CD4-positive, alpha-beta T cell treated with Interleukin-6 at 100 ng/mL for 8 hours (primary cell): ENCODE results near the gene OR8H2.
"Not testable (repeated sequence)": the region's sequence is repeated elsewhere in the genome, so short reads cannot be mapped to it uniquely, and the experiment has no call there.

Experiments used
- DNase-seq: peaks from one replicate; pipeline ENCODE4 v3.0.0-alpha.2; 2020; ENCODE audit warnings: mixed read lengths, low spot score

The OR8H2 gene, protein sequence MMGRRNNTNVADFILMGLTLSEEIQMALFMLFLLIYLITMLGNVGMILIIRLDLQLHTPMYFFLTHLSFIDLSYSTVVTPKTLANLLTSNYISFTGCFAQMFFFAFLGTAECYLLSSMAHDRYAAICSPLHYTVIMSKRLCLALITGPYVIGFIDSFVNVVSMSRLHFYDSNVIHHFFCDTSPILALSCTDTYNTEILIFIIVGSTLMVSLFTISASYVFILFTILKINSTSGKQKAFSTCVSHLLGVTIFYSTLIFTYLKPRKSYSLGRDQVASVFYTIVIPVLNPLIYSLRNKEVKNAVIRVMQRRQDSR

DNA sequence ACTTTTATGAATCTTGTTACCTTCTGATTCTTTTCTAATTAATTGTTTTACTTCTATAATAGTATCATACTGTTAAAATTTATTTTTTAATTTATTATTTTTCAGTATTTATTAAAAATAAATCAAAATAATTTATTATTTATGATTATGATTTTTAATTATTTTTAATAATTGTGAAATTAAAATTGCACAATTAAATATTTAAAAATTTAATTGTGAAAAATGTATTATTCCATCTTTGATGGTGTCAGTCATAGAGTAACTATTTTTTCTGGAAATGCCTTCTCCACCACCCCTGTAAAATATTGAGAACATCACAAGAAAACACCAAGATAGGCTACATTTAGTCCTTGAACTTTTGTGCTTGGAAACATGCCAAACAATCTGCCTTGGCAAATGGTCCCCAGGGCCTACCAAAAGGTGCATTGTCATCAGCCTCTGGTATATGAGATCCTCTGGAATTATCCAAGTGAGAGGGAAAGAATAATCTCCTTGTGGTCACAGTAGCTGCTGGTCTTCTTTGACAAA lies at the start of gene OR8H2:
OR8H2 (plus strand) TSS at position 478 of the 528 bp plus-strand sequence. CDS start 1,356 bp downstream, outside the sequence.
- no peak for DNase-seq

DNA sequence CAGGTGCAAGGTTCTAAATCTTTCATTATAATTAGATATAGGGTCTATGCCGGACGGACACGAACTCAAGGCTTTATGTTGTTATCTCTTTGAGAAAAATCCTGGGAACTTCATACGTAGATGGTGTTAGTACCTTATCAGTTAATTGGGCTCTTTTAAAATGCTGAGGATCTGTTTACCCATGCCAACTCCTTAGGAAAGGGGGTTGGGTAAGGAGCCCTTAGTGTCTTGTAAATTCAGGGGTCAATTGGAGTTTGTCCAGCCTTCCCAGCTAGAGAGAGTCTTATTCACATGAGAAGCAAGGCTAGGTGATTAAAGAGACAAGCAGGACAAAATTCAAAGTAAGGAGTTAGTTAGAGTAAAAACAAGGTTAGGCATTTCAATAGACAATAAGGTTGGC lies 47.1 kb upstream of the OR8H2 start:
- not testable (repeated sequence) for DNase-seq

DNA sequence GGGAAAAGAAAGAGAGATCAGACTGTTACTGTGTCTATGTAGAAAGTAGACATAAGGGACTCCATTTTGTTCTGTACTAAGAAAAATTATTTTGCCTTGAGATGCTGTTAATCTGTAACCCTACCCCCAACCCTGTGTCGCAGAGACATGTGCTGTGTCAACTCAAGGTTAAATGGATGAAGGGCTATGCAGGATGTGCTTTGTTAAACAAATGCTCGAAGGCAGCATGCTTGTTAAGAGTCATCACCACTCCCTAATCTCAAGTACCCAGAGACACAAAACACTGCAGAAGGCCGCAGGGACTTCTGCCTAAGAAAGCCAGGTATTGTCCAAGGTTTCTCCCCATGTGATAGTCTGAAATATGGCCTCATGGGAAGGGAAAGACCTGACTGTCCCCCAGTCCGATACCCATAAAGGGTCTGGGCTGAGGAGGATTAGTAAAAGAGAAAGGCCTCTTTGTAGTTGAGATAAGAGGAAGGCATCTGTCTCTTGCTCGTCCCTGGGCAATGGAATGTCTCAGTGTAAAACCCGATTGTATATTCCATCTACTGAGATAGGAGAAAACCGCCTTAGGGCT lies 45.7 kb upstream of the OR8H2 start:
- not testable (repeated sequence) for DNase-seq

DNA sequence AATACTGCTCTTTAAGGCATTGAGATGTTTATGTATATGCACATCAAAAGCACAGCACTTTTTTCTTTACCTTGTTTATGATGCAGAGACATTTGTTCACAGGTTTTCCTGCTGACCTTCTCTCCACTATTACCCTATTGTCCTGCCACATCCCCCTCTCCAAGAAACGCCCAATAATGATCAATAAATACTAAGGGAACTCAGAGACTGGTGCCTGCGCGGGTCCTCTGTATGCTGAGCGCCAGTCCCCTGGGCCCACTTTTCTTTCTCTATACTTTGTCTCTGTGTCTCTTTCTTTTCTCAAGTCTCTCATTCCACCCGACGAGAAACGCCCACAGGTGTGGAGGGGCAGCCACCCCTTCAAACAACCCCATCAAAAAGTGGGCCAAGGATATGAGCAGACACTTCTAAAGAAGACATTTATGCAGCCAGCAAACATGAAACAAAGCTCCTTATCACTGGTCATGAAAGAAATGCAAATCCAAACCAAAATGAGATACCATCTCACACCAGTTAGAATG lies 45.2 kb upstream of the OR8H2 start:
- DNase-seq: not testable (repeated sequence)

DNA sequence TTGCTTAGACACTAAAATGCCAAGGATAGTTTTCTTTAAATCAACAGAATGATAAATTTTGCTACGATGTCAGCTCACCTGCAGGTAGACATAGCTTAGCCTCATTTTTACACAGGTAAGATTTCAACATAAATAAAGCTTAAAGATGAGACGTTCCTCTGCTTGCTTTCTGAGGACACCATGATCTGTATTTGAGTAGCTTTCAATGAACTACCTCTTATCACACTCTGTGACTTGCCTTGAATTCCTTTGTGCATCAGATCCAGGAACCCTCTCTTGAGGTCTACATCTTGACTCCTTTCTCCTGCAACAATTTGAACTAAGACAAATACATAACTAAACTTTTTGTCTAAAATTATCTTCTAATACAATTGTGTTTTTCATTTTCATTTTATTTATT lies 36.5 kb upstream of the OR8H2 start:
- DNase-seq: no peak

DNA sequence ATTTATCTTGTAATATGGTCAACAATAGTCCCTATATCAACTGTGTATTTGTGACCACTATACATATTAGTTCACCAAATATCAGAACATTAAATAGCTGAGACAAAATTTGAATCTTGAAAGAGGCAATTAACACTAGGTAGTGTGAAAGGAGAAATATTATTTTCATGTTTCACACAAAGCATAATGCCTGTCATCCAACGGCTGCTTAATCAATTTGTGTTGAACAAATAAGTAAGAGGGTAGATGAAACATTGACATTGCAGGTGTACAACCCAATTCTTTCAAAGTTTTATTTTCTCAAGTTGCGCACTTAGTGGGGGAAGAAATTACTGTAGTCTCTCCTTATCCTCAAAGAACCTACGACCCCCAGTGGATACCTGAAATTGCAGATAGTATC lies 13.8 kb upstream of the OR8H2 start:
- no peak for DNase-seq

DNA sequence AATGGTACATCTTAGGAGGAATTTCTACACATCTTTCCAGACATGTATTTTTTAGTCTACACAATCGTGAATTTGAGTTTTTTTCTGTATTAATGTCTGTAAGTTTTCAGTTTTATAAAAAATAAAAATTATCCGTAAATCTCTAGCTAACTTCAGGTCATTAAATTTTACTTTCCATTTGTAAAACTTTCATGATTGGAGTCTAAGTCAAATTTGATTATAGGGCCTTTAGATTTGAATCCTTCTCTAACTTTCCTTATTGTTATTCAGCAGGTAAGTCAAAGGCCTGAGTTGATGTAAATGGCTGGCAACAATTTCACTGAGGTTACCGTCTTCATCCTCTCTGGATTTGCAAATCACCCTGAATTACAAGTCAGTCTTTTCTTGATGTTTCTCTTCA lies 10.5 kb upstream of the OR8H2 start, which contains the start of gene OR8I2:
OR8I2 (plus strand) TSS at position 301 of the 400 bp plus-strand sequence; CDS start at position 301, 0 bp downstream.
- DNase-seq: no peak

DNA sequence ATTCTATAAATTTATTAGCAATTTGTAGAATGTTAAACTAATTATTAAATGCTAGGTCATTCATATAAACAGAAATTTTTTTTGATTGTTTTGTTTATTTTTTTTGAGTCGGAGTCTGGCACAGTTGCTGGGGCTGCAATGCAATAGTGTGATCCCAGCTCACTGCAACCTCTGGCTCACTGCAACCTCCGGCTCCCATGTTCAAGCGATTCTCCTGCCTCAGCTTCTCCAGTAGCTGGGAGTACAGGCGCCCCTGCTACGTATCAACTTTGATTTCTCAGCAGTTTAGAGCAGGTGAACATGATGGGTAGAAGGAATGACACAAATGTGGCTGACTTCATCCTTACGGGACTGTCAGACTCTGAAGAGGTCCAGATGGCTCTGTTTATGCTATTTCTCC lies 18.6 kb downstream of the OR8H2 start, which contains the start of gene OR8H3:
OR8H3 (plus strand) TSS at position 301 of the 400 bp plus-strand sequence; CDS start at position 301, 0 bp downstream.
- no peak for DNase-seq

DNA sequence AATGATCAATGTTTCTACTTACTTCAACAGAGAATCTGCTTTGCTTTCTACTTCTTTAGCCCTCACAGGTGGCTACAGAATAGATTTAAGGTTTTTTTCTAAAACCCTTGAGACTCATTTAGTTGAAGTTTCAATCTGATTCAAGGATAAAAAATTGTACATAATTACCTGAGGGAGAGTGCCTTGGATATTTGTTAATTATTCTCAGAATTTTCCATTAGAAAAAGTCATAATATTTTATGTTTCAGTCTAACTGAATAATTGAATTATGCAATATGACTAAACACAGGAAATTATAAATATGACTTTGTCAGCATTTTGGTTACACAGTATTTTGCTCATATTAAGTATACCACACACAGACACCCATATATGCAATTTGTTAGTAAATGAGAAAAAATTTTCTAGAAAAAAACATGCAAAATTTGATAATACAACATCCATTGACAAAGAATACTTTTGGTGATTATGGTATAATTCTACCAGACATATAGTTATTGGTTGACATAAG lies 36.7 kb downstream of the OR8H2 start, which contains the start of gene OR8J3:
OR8J3 (minus strand) TSS at position 51 of the 511 bp plus-strand sequence. CDS start 2,483 bp downstream, outside the sequence.
- DNase-seq: no peak

DNA sequence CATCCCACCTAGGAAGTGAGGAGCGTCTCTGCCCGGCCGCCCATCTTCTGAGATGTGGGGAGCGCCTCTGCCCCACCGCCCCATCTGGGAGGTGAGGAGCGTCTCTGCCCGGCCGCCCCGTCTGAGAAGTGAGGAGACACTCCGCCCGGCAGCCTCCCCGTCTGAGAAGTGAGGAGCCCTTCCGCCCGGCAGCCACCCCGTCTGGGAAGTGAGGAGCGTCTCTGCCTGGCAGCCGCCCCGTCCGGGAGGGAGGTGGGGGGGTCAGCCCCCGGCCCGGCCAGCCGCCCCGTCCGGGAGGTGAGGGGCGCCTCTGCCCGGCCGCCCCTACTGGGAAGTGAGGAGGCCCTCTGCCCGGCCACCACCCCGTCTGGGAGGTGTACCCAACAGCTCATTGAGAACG lies 40.2 kb downstream of the OR8H2 start:
- DNase-seq: not testable (repeated sequence)

DNA sequence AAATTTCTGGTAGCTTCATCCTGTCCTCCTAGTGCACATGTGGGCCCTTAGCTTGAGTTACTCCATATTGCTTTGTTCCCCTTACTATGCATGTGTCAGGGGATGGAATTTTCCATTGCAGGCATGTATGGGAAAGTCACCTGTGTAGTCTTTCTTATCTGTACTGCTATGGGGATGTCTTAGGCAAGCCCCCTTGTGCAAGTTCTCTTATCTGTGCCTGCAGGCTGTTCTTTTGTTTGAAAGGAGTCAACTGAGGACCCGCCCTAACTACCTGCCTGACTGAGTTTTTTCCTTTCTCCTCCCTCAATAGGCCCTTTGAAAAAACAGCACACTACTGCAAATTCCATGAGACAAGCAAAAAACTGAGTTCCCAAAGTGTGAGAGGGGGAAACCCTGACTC lies 47.9 kb downstream of the OR8H2 start:
- no peak for DNase-seq

DNA sequence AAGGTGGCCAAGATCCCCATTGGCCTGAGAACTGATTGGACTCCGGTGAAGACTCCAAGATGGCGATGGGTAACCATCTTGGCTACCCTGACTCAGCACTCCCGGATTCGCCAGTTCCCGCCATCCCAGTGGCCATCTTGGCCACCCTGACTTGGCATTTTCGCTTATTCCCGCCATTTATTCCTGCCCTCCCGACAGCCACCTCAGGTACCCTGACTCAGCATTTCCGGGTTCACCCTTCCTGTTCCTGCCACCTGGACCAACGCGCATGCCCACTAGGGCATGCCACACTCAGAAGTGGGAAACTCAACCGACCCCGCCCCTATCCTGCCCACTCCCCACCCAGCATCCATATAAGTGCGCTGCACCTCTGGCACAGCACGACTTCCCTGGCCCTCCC lies 48.8 kb downstream of the OR8H2 start:
- DNase-seq: no peak
